H1 (cell line): ENCODE data around the gene PCBP4. TPM values are rescaled to one million over a fixed set of nuclear protein-coding genes. Genes with fewer than 3 reads are reported as not detected.

Experiments
- ATF3 ChIP-seq: IDR thresholded peaks from 2 replicates; pipeline ENCODE4 v1.6.1; 2011; ENCODE audit warnings: low read depth, mild to moderate bottlenecking, low read length; ENCODE audit not compliant: insufficient read depth
- CHD7 ChIP-seq: fragments of 300-600 bp; sonication (generic); IDR thresholded peaks from 2 replicates; pipeline ENCODE4 v1.7.1; 2012; ENCODE audit warnings: low read length, moderate library complexity, mild to moderate bottlenecking, inconsistent platforms; ENCODE audit not compliant: insufficient replicate concordance
- CTCF ChIP-seq, 3 experiments: IDR thresholded peaks; 1 replicate in 2 of 3; 2 replicates in 1 of 3; pipeline versions ENCODE4 v1.5.1 to v1.6.1; 2011; ENCODE audit warnings: low read length in 3 of 3, mild to moderate bottlenecking in 3 of 3, inconsistent platforms in 2 of 3, low read depth in 1 of 3, moderate library complexity in 1 of 3; ENCODE audit not compliant: insufficient read depth in 1 of 3; ENCODE audit errors: control extremely low read depth in 1 of 3
- FOSL1 ChIP-seq: IDR thresholded peaks from 2 replicates; pipeline ENCODE4 v1.6.1; 2011; ENCODE audit warnings: mild to moderate bottlenecking, low read depth, low read length, moderate library complexity; ENCODE audit not compliant: insufficient read depth
- SRF ChIP-seq: IDR thresholded peaks from 2 replicates; pipeline ENCODE4 v1.6.1; 2011; ENCODE audit warnings: mild to moderate bottlenecking, low read depth, low read length, moderate library complexity
- TAF7 ChIP-seq: optimal IDR thresholded peaks from 2 replicates; pipeline ENCODE3; 2011; ENCODE audit warnings: low read depth, mild to moderate bottlenecking, inconsistent platforms, low read length, moderate library complexity, borderline replicate concordance
- USF2 ChIP-seq: IDR thresholded peaks from 2 replicates; pipeline ENCODE4 v1.6.1; 2011; ENCODE audit warnings: low read length, improper control_type of control experiment
- polyA plus RNA-seq, 7 experiments: library from polyadenylated mRNA; depleted of rRNA in 3 of 7; stranded (reverse) in 5 of 7; unstranded in 2 of 7; fragments of >200 nt in 5 of 7; fragments of 200-250 nt in 2 of 7; gene quantifications; 1 replicate in 5 of 7; 2 replicates in 1 of 7; 4 replicates in 1 of 7; pipeline versions ENCODE4 v1.2.1 to v1.2.3, GENCODE V29; 2011 to 2013; ENCODE audit warnings: missing spikeins in 2 of 7, mixed read lengths in 2 of 7
- total RNA-seq: library from RNA; stranded (reverse); fragmentation: NEBNext Ultra II Directional; extraction: Animal tissue kit (Norgen Biotek cat#: 25700); gene quantifications from 2 replicates; pipeline ENCODE4 v1.2.1, GENCODE V29; 2021

PCBP4 gene
- total and polyA plus RNA-seq, 2 of the 8 experiments (the other 6 are each of a cell fraction or from before 2014, with no cell fraction given), result 16.4 to 34.1 TPM

- TF ChIP-seq CHD7 (no peak), SRF (no peak), ATF3 (no peak), FOSL1 (no peak), USF2 (no peak), TAF7 (no peak), CTCF (IDR thresholded peaks at IDR 0.05; ENCODE audit: control extremely low read depth in 1 of 3, insufficient read depth in 1 of 3, low read depth in 1 of 3, low read length in 3 of 3) (no peak)
Observed at GRCh38 chr3:51987568-51987967, 20.3 kb upstream of the PCBP4 start (continued).
